OCI-LY7 (cell line): ENCODE results near the gene MROH9. TPM values are rescaled to one million over a fixed set of nuclear protein-coding genes. Genes with fewer than 3 reads are reported as not detected.
A peak's percentile ranks its signal among the peaks of the same experiment; 100 is the strongest.

Experiments
- Bru-seq: library from RNA; stranded (reverse); fragments of 400-500 nt; gene quantifications from one replicate; lab custom pipeline; 2021; lab: Mats Ljungman, UMichigan
- BruChase-seq, 2 experiments: library from RNA; stranded (reverse); fragments of 400-500 nt; gene quantifications; one replicate each; lab custom pipeline; 2021; lab: Mats Ljungman, UMichigan
- BruUV-seq: library from RNA; stranded (reverse); fragments of 400-500 nt; replicated peaks from 2 replicates; lab custom pipeline; 2021; lab: Mats Ljungman, UMichigan
- CTCF ChIA-PET: fragments of 300-600 bp; sonication (Branson Sonifier 250); formaldehyde crosslinking; loops from one replicate; lab custom pipeline; 2022; ENCODE audit warnings: antibody characterized with exemption; ENCODE audit not compliant: unreplicated experiment; lab: Charles Lee
- POLR2A ChIA-PET: fragments of 300-600 bp; sonication (Branson Sonifier 250); formaldehyde crosslinking; loops from one replicate; lab custom pipeline; 2022; ENCODE audit warnings: antibody characterized with exemption; lab: Charles Lee
- DNase-seq: peaks from one replicate; pipeline ENCODE4 v3.0.0-alpha.2; 2015; ENCODE audit warnings: low spot score
- H2AFZ ChIP-seq: fragments of 200-600 bp; sonication (generic), shearing (Covaris generic); 2 replicates; pipeline ENCODE4 v1.6.1; 2014; ENCODE audit warnings: mild to moderate bottlenecking, antibody characterized with exemption, low read length, moderate library complexity
- H3K27ac ChIP-seq: fragments of 200-600 bp; sonication (generic); 2 replicates; pipeline ENCODE4 v1.5.1; 2014; ENCODE audit warnings: mixed run types, low read depth, mild to moderate bottlenecking, moderate library complexity, low read length, inconsistent platforms; ENCODE audit not compliant: poor library complexity, severe bottlenecking
- H3K36me3 ChIP-seq: fragments of 200-600 bp; sonication (generic); 2 replicates; pipeline ENCODE4 v1.6.1; 2014; ENCODE audit warnings: mild to moderate bottlenecking, antibody characterized with exemption, low read length, moderate library complexity, mixed read lengths; ENCODE audit not compliant: insufficient read depth
- H3K4me1 ChIP-seq: fragments of 200-600 bp; sonication (generic); 2 replicates; pipeline ENCODE4 v1.5.1; 2014; ENCODE audit warnings: mild to moderate bottlenecking, low read length; ENCODE audit not compliant: insufficient read depth, poor library complexity, severe bottlenecking
- H3K4me2 ChIP-seq: fragments of 200-600 bp; sonication (generic); 2 replicates; pipeline ENCODE4 v1.6.1; 2014; ENCODE audit warnings: mild to moderate bottlenecking, low read length
- H3K4me3 ChIP-seq: fragments of 200-600 bp; sonication (generic); 2 replicates; pipeline ENCODE4 v1.5.1; 2014; ENCODE audit warnings: mild to moderate bottlenecking, low read depth, low read length; ENCODE audit not compliant: poor library complexity, severe bottlenecking
- H3K79me2 ChIP-seq: fragments of 200-600 bp; sonication (generic); 2 replicates; pipeline ENCODE4 v1.6.1; 2016; ENCODE audit warnings: low read depth, mild to moderate bottlenecking, low read length, moderate library complexity, mixed read lengths; ENCODE audit not compliant: insufficient read depth
- H3K9me2 ChIP-seq: fragments of 200-600 bp; sonication (generic); 2 replicates; pipeline ENCODE4 v1.6.1; 2016; ENCODE audit warnings: mild to moderate bottlenecking, low read length, mixed read lengths; ENCODE audit not compliant: insufficient read depth
- H3K9me3 ChIP-seq: fragments of 200-600 bp; sonication (generic); 2 replicates; pipeline ENCODE4 v1.6.1; 2014; ENCODE audit warnings: mild to moderate bottlenecking, mixed run types, low read length, mixed read lengths
- H4K20me1 ChIP-seq: fragments of 200-600 bp; sonication (generic); 2 replicates; pipeline ENCODE4 v1.6.1; 2014; ENCODE audit warnings: mild to moderate bottlenecking, antibody characterized with exemption, low read length, moderate library complexity, mixed read lengths; ENCODE audit not compliant: insufficient read depth
- CTCF ChIP-seq: fragments of 200-600 bp; sonication (generic); conservative IDR thresholded peaks from 2 replicates; pipeline ENCODE4 v1.5.1; 2014; ENCODE audit warnings: mild to moderate bottlenecking, antibody characterized with exemption, low read length, moderate library complexity, mixed read lengths
- EZH2phosphoT487 ChIP-seq: fragments of 200-600 bp; sonication (generic); IDR thresholded peaks from 2 replicates; pipeline ENCODE4 v1.6.1; 2018; ENCODE audit warnings: low read depth, borderline replicate concordance, mild to moderate bottlenecking, mixed run types, antibody characterized with exemption, low read length, moderate library complexity, mixed read lengths
- intact Hi-C: fragments of 100-400 bp; cut with micrococcal nuclease; formaldehyde crosslinking; loops from one replicate; pipeline ENCODE4 v1.10.0; 2022; ENCODE audit not compliant: unreplicated experiment
- long read RNA-seq: library from polyadenylated mRNA; stranded (forward); transcript quantifications from one replicate; pipeline ENCODE4 v2.0.0, GENCODE V29; 2022
- total RNA-seq, 2 experiments: library from RNA; depleted of rRNA in 1 of 2; stranded (reverse); fragments of >200 nt in 1 of 2; shearing (Covaris generic) in 1 of 2; gene quantifications; 2 replicates each; pipeline ENCODE4 v1.2.3, GENCODE V29; 2014 to 2022

The MROH9 gene, protein sequence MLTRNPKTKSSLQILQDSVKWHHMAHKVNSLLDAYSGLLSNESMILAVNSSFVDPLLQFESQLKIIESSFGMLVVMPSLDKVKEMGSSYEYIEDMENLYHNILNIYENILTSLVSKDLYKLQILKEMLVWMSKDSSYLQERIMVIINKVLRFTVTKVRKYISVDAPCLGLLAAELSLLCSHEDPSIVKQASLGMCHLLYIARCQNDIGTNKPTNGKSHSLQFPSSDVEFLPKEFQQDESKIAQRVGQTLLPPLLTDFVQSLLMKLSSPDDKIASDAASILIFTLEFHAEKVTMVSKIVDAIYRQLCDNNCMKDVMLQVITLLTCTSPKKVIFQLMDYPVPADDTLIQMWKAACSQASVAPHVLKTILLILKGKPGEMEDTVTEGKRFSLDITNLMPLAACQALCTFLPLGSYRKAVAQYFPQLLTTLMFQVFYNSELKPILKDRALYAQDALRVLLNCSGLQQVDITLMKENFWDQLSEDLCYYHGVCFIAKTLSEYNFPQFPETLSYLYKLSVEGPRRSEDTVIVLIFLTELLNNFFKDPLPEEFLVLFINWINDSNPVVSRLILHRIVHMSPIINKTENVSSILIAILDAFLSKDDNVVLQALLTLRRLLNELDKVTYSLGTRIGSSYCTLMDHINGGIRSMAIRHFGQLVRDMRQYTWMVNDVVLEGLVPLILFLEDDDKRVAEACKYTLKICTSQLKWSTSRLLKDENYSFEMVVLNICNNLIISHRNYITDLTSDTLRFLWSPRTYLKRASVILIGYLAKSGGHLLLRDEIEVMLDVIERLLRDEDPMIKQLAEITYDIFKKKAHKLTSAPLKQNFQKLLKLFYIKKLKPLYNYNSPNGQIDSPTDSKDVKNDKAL
- not detected in 2 replicates for total RNA-seq (2014; rRNA removed; shearing (Covaris generic))
- total RNA-seq (2022) = not detected in 2 replicates
- percentile 1 among the genes with signal in this experiment for Bru-seq, nascent RNA
- BruChase-seq, experiment 1, labeled RNA remaining after a 6-hour chase = percentile 4 among the genes with signal in this experiment
- BruChase-seq, experiment 2, labeled RNA remaining after a 2-hour chase = percentile 7 among the genes with signal in this experiment
- long read RNA-seq, partial matches to known transcripts = 0 of 16 reads
- long read RNA-seq, other reads (novel, unspliced or antisense) = 16 of 16 reads

DNA sequence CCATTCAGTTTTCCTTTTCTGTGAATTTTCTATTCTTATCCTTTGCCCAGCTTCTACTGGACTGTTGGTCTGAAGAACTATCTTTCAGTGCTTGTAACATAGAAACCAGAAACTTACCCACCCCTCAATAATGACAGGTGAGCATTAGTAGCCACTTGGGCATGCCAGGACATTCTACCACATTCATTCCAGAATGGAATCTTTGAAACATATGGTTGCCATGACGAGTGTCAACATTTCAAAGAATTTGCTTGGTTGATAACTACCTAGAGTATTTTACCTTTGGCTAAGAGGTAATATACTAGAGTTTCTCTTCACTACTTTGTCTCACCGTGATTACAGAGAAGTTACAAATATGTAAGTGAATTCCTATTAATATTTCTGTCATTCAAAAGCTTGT, at the start of gene MROH9:
MROH9 (plus strand) TSS at position 304 of the 400 bp plus-strand sequence. CDS start 10,023 bp downstream, outside the sequence.
- TF ChIP-seq EZH2phosphoT487 (no peak), CTCF (no peak)
- Histone ChIP-seq H2AFZ (no peak within 1 kb of the TSS), H3K4me2 (no peak within 1 kb of the TSS), H3K9me3 (no peaks in the 10 kb centered on the region), H3K4me3 (no peak within 1 kb of the TSS), H3K79me2 (no peaks in the 10 kb centered on the region), H4K20me1 (no peaks in the 10 kb centered on the region), H3K36me3 (no peaks in the 10 kb centered on the region), H3K9me2 (no peaks in the 10 kb centered on the region), H3K4me1 (peaks cover 12% of the 10 kb centered on the region), H3K27ac (no peak within 1 kb of the TSS)
- intact Hi-C loops = no loop called here
- no TSS peak for BruUV-seq
- CTCF ChIA-PET = no interaction called here
- POLR2A ChIA-PET = interaction anchor here (0.7 kb wide), 1 partner anchor 395 kb away, joined by 3 read pairs; no protein-coding TSS in a partner anchor
- DNase-seq = no peak

GRCh38 chr1:170885551-170885950, 49.8 kb upstream of the MROH9 start:
- Histone ChIP-seq H3K79me2 (no peaks in the 10 kb centered on the region), H3K9me3 (no peaks in the 10 kb centered on the region), H3K4me2 (no peak overlapping the region), H3K36me3 (no peaks in the 10 kb centered on the region), H3K9me2 (no peaks in the 10 kb centered on the region), H3K4me1 (no peaks in the 10 kb centered on the region), H2AFZ (no peak overlapping the region), H4K20me1 (no peaks in the 10 kb centered on the region), H3K4me3 (no peak overlapping the region), H3K27ac (no peak overlapping the region)
- intact Hi-C loops = no loop called here
- POLR2A ChIA-PET = no interaction called here
- no TSS peak for BruUV-seq
- CTCF ChIA-PET = no interaction called here
- TF ChIP-seq CTCF (no peak), EZH2phosphoT487 (no peak)
- DNase-seq = no peak
